Measurements from ENCODE around the gene SSTR4.
"Not testable (repeated sequence)": the region's sequence is repeated elsewhere in the genome, so short reads cannot be mapped to it uniquely, and the experiment has no call there.

SSTR4 gene

GRCh38 chr20:23018941-23019340 lies 16.2 kb upstream of the SSTR4 start:
- no peak for DNase-seq (ENCODE audit: low read depth in 3 of 3)

GRCh38 chr20:23019403-23019802 lies 15.7 kb upstream of the SSTR4 start:
- no peak for DNase-seq (ENCODE audit: low read depth in 3 of 3)

- no peak for DNase-seq (ENCODE audit: low read depth in 3 of 3)
Observed at GRCh38 chr20:23020230-23021018, 14.7 kb upstream of the SSTR4 start.

GRCh38 chr20:23021541-23021940 lies 13.6 kb upstream of the SSTR4 start:
- DNase-seq (ENCODE audit: low read depth in 3 of 3): no peak

- no peak for DNase-seq (ENCODE audit: low read depth in 3 of 3)
Observed at GRCh38 chr20:23021951-23022350, 13.2 kb upstream of the SSTR4 start.

GRCh38 chr20:23022849-23023248 lies 12.3 kb upstream of the SSTR4 start:
- DNase-seq (ENCODE audit: low read depth in 3 of 3): no peak

- DNase-seq (ENCODE audit: low read depth in 3 of 3): no peak
Observed at GRCh38 chr20:23023621-23024177, 11.4 kb upstream of the SSTR4 start.

- no peak for DNase-seq (ENCODE audit: low read depth in 3 of 3)
Observed at GRCh38 chr20:23024701-23025100, 10.4 kb upstream of the SSTR4 start.

- not testable (repeated sequence) for DNase-seq (ENCODE audit: low read depth in 3 of 3)
Observed at GRCh38 chr20:23025503-23025902, 9.6 kb upstream of the SSTR4 start.

GRCh38 chr20:23027721-23028120 lies 7.4 kb upstream of the SSTR4 start:
- no peak for DNase-seq (ENCODE audit: low read depth in 3 of 3)

- DNase-seq (ENCODE audit: low read depth in 3 of 3): no peak
Observed at GRCh38 chr20:23028392-23028791, 6.7 kb upstream of the SSTR4 start.

GRCh38 chr20:23029324-23029723 lies 5.8 kb upstream of the SSTR4 start:
- no peak for DNase-seq (ENCODE audit: low read depth in 3 of 3)

- DNase-seq (ENCODE audit: low read depth in 3 of 3): no peak
Observed at GRCh38 chr20:23031346-23031745, 3.8 kb upstream of the SSTR4 start.

- no peak for DNase-seq (ENCODE audit: low read depth in 3 of 3)
Observed at GRCh38 chr20:23032056-23032749, 2.9 kb upstream of the SSTR4 start.

GRCh38 chr20:23032750-23033078 lies 2.4 kb upstream of the SSTR4 start:
- no peak for DNase-seq (ENCODE audit: low read depth in 3 of 3)

GRCh38 chr20:23033918-23034317 lies 1.2 kb upstream of the SSTR4 start:
- no peak for DNase-seq (ENCODE audit: low read depth in 3 of 3)

GRCh38 chr20:23035731-23036130 lies 619 bp downstream of the SSTR4 start:
- DNase-seq (ENCODE audit: low read depth in 3 of 3): no peak

- DNase-seq (ENCODE audit: low read depth in 3 of 3): no peak
Observed at GRCh38 chr20:23036371-23036770, 1.3 kb downstream of the SSTR4 start.

GRCh38 chr20:23037017-23037481 lies 1.9 kb downstream of the SSTR4 start:
- no peak for DNase-seq (ENCODE audit: low read depth in 3 of 3)

GRCh38 chr20:23039136-23039875 lies 4.2 kb downstream of the SSTR4 start:
- DNase-seq (ENCODE audit: low read depth in 3 of 3): no peak

- DNase-seq (ENCODE audit: low read depth in 3 of 3): no peak
Observed at GRCh38 chr20:23039885-23040508, 4.9 kb downstream of the SSTR4 start.

- DNase-seq (ENCODE audit: low read depth in 3 of 3): no peak
Observed at GRCh38 chr20:23042270-23042669, 7.2 kb downstream of the SSTR4 start.
